ENCODE measurements around the gene ROBO1.
"Not testable (repeated sequence)": the region's sequence is repeated elsewhere in the genome, so short reads cannot be mapped to it uniquely, and the experiment has no call there.

The ROBO1 gene

GRCh38 chr3:78734048-78734637 is 1033.7 kb downstream of the ROBO1 start:
- Mint-ChIP-seq H3K9me3 (no peaks in the 10 kb centered on the region), H3K4me1 (no peaks in the 10 kb centered on the region), H3K36me3 (no peaks in the 10 kb centered on the region), H3K27ac (no peak overlapping the region), H3K4me3 (no peak overlapping the region), H3K27me3 (no peaks in the 10 kb centered on the region)

- Mint-ChIP-seq H3K27ac (no peak overlapping the region), H3K36me3 (no peaks in the 10 kb centered on the region), H3K9me3 (no peaks in the 10 kb centered on the region), H3K4me3 (no peak overlapping the region), H3K27me3 (no peaks in the 10 kb centered on the region), H3K4me1 (no peaks in the 10 kb centered on the region)
Observed at GRCh38 chr3:78732893-78733292, 1034.9 kb downstream of the ROBO1 start.

GRCh38 chr3:78732471-78732870 is 1035.3 kb downstream of the ROBO1 start:
- no peaks in the 10 kb centered on the region for H3K9me3 Mint-ChIP-seq
- H3K27me3 Mint-ChIP-seq = no peaks in the 10 kb centered on the region
- no peaks in the 10 kb centered on the region for H3K36me3 Mint-ChIP-seq
- no peak overlapping the region for H3K4me3 Mint-ChIP-seq
- no peak overlapping the region for H3K27ac Mint-ChIP-seq
- no peaks in the 10 kb centered on the region for H3K4me1 Mint-ChIP-seq

DNA sequence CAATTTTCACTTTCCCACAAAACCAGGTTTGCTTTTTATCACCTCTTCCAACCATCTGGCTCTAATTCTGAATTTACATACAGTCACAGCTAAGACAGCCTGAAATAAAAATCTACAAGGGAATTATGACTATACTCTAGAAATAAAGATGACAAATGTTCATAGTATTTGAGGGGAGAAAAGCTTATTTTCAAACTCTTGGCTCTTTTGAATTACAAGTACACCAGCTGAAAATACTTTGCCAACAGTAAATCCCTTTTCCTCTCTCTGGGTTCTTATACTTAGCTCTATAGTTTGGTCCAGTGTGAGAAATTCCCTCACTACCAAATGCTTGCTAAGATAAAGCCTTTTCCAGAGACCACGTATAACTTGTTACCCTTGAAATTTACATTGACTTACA is 1037.9 kb downstream of the ROBO1 start:
- H3K36me3 Mint-ChIP-seq = no peaks in the 10 kb centered on the region
- H3K27ac Mint-ChIP-seq = no peak overlapping the region
- no peaks in the 10 kb centered on the region for H3K4me1 Mint-ChIP-seq
- no peaks in the 10 kb centered on the region for H3K27me3 Mint-ChIP-seq
- no peaks in the 10 kb centered on the region for H3K9me3 Mint-ChIP-seq
- no peak overlapping the region for H3K4me3 Mint-ChIP-seq

- no peaks in the 10 kb centered on the region for H3K4me1 Mint-ChIP-seq
- no peaks in the 10 kb centered on the region for H3K36me3 Mint-ChIP-seq
- H3K27me3 Mint-ChIP-seq = no peaks in the 10 kb centered on the region
- H3K9me3 Mint-ChIP-seq = no peaks in the 10 kb centered on the region
- no peak overlapping the region for H3K4me3 Mint-ChIP-seq
- H3K27ac Mint-ChIP-seq = no peak overlapping the region
Observed at GRCh38 chr3:78728406-78729145, 1039.2 kb downstream of the ROBO1 start.

GRCh38 chr3:78726545-78726944 is 1041.3 kb downstream of the ROBO1 start:
- Mint-ChIP-seq H3K4me3 (no peak overlapping the region), H3K4me1 (no peaks in the 10 kb centered on the region), H3K27me3 (no peaks in the 10 kb centered on the region), H3K36me3 (no peaks in the 10 kb centered on the region), H3K9me3 (no peaks in the 10 kb centered on the region), H3K27ac (no peak overlapping the region)

- Mint-ChIP-seq H3K9me3 (no peaks in the 10 kb centered on the region), H3K4me1 (no peaks in the 10 kb centered on the region), H3K4me3 (no peak overlapping the region), H3K27me3 (no peaks in the 10 kb centered on the region), H3K27ac (no peak overlapping the region), H3K36me3 (no peaks in the 10 kb centered on the region)
Observed at GRCh38 chr3:78725703-78726246, 1042.0 kb downstream of the ROBO1 start.

DNA sequence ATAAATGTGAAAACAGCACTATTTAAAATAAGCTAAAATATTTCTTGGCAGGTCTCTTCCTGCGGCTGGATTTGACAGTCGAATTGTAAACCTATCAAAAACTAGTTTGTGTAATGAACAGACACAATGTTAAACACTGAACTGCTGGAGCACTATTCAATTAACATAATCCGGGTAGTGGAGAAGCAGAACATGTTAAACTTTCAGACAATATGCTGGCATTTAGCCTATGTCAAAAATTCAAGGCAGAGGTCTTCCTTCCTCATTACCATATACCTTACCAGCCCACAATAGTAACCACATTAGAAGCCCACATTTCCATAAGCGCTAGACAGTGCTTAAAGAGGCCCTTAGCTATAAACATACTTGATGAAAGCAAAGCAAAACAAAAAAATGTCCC is 1042.9 kb downstream of the ROBO1 start:
- Mint-ChIP-seq H3K4me1 (no peaks in the 10 kb centered on the region), H3K4me3 (no peak overlapping the region), H3K36me3 (no peaks in the 10 kb centered on the region), H3K9me3 (no peaks in the 10 kb centered on the region), H3K27me3 (no peaks in the 10 kb centered on the region), H3K27ac (no peak overlapping the region)

DNA sequence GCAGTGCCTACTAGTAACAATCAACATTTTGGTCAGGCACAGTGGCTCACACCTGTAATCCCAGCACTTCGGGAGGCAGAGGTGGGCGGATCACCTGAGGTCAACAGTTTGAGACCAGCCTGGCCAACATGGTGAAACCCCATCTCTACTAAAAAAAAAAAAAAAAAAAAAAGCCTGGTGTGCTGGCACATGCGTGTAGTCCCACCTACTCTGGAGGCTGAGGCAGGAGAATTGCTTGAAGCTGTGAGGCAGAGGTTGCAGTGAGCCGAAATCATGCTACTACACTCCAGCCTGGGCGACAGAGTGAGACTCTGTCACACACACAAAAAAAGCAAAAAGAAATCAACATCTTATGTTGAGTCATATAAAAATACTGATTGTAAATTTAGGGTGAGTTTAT is 1043.4 kb downstream of the ROBO1 start:
- H3K4me1 Mint-ChIP-seq, H3K36me3 Mint-ChIP-seq: not testable (repeated sequence)

GRCh38 chr3:78721771-78722543 is 1045.8 kb downstream of the ROBO1 start:
- peaks cover 7% of the 10 kb centered on the region for H3K9me3 Mint-ChIP-seq
- H3K27ac Mint-ChIP-seq = no peak overlapping the region
- no peaks in the 10 kb centered on the region for H3K4me1 Mint-ChIP-seq
- no peaks in the 10 kb centered on the region for H3K36me3 Mint-ChIP-seq
- H3K27me3 Mint-ChIP-seq = no peaks in the 10 kb centered on the region
- no peak overlapping the region for H3K4me3 Mint-ChIP-seq

More for the DNA sequence above, 1043.4 kb downstream of the ROBO1 start:
- not testable (repeated sequence) for H3K27me3 Mint-ChIP-seq, H3K27ac Mint-ChIP-seq, H3K9me3 Mint-ChIP-seq, H3K4me3 Mint-ChIP-seq

DNA sequence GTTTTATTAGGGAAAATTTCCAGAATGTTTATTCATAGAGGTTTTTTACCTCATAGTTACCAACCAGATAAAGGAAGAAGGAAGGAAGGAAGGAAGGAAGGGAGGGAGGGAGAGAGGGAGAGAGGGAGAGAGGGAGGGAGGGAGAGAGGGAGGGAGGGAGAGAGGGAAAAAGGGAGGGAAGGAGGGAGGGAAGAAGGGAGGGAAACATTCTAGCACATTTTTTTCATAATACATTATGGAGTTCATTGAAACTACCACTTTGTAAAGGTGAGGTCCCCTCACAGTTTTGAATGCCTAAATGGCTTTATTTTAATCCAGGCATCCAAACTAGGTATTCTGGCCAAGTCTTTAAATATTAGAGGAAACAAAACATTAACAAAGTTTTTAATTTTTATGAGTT is 1049.1 kb downstream of the ROBO1 start:
- Mint-ChIP-seq H3K27ac (no peak overlapping the region), H3K27me3 (no peaks in the 10 kb centered on the region), H3K36me3 (no peaks in the 10 kb centered on the region), H3K4me1 (no peaks in the 10 kb centered on the region), H3K4me3 (no peak overlapping the region), H3K9me3 (peaks cover 7% of the 10 kb centered on the region)

GRCh38 chr3:78717041-78717440 is 1050.8 kb downstream of the ROBO1 start:
- Mint-ChIP-seq H3K4me3 (no peak overlapping the region), H3K4me1 (no peaks in the 10 kb centered on the region), H3K27me3 (no peaks in the 10 kb centered on the region), H3K27ac (no peak overlapping the region), H3K9me3 (peaks cover 7% of the 10 kb centered on the region), H3K36me3 (no peaks in the 10 kb centered on the region)

DNA sequence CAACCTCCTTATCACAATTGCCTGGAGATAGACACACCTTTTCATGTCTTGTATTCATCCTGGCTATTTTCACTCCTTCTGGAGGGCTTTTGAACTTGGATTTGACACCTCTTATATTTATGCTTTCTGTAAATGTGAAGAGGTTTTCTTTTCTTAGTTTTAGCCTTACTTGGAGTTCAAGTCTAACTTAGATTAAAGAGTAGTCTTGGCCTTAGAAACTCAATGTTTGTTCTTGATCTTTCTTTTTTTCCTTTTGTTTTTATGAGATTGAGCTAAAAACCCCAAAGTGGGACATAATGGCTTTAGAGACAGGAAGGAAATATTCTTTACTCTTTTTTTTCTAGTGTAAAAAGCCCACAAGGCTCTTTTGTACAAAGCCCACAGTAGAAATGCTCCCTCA is 1054.9 kb downstream of the ROBO1 start:
- H3K27ac Mint-ChIP-seq = no peak overlapping the region
- no peaks in the 10 kb centered on the region for H3K36me3 Mint-ChIP-seq
- no peaks in the 10 kb centered on the region for H3K4me1 Mint-ChIP-seq

DNA sequence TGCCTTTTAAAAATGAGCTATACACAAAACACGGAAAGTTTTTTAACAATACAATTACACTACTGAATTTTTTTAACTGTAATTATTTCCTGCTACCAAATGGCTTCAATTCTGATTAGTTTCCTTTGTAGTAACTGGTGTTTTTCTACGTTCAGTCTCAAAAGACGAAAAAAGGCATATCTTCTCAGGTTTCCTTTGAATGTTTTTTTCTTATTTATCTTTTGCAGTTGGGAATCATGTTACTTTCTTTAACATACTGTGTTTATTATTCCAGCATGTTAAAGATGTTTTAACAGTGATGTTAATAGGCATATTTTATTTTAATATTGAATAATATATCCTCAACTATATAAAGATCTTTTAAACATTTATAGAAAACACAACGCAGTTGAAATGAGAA is 1055.5 kb downstream of the ROBO1 start:
- no peak overlapping the region for H3K27ac Mint-ChIP-seq
- H3K4me3 Mint-ChIP-seq = no peak overlapping the region
- H3K9me3 Mint-ChIP-seq = peaks cover 6% of the 10 kb centered on the region
- no peaks in the 10 kb centered on the region for H3K27me3 Mint-ChIP-seq
- no peaks in the 10 kb centered on the region for H3K36me3 Mint-ChIP-seq
- no peaks in the 10 kb centered on the region for H3K4me1 Mint-ChIP-seq

More for the DNA sequence above, 1054.9 kb downstream of the ROBO1 start:
- Mint-ChIP-seq H3K4me3 (no peak overlapping the region), H3K9me3 (peaks cover 8% of the 10 kb centered on the region), H3K27me3 (no peaks in the 10 kb centered on the region)

- Mint-ChIP-seq H3K4me3 (no peak overlapping the region), H3K27ac (no peak overlapping the region), H3K9me3 (peaks cover 4% of the 10 kb centered on the region), H3K27me3 (no peaks in the 10 kb centered on the region), H3K36me3 (no peaks in the 10 kb centered on the region), H3K4me1 (no peaks in the 10 kb centered on the region)
Observed at GRCh38 chr3:78708565-78709073, 1059.2 kb downstream of the ROBO1 start.

- Mint-ChIP-seq H3K36me3 (no peaks in the 10 kb centered on the region), H3K27ac (no peak overlapping the region), H3K4me3 (no peak overlapping the region)
Observed at GRCh38 chr3:78707609-78708008, 1060.2 kb downstream of the ROBO1 start.

More at GRCh38 chr3:78707609-78708008, 1060.2 kb downstream of the ROBO1 start:
- peaks cover 4% of the 10 kb centered on the region for H3K9me3 Mint-ChIP-seq
- H3K27me3 Mint-ChIP-seq = no peaks in the 10 kb centered on the region
- no peaks in the 10 kb centered on the region for H3K4me1 Mint-ChIP-seq

Data from activated naive CD4-positive, alpha-beta T cell treated with anti-CD3 and anti-CD28 coated beads, Interleukin-2, amount 50 U/mL, for 24 hours (primary cell).